ENCODE data around the gene INPP5A.

The INPP5A gene

GRCh38 chr10:132798876-132799275, 261.3 kb downstream of the INPP5A start:
- TF ChIP-seq CTCF (IDR thresholded peaks at IDR 0.05; ENCODE audit: low read depth, low read length, missing control alignments), result no peak
- DNase-seq, result no peak
- no peak overlapping the region for H3K4me3 ChIP-seq (ENCODE audit: low read depth, low read length)
- H3K27ac ChIP-seq, result no peak overlapping the region
- H3K36me3 ChIP-seq (replicated peaks), result no peaks in the 10 kb centered on the region
- in situ Hi-C loops (cut with HindIII; ENCODE audit: low pct_ligation_motif_present, low sequenced_read_pairs), result no loop called here
- no peaks in the 10 kb centered on the region for H3K27me3 ChIP-seq (replicated peaks)

GRCh38 chr10:132799865-132800264, 262.3 kb downstream of the INPP5A start:
- H3K27me3 ChIP-seq (replicated peaks), result no peaks in the 10 kb centered on the region
- no peak for DNase-seq
- no peak for TF ChIP-seq CTCF (IDR thresholded peaks at IDR 0.05; ENCODE audit: low read depth, low read length, missing control alignments)
- no peak overlapping the region for H3K4me3 ChIP-seq (ENCODE audit: low read depth, low read length)
- H3K27ac ChIP-seq, result no peak overlapping the region
- in situ Hi-C loops (cut with HindIII; ENCODE audit: low pct_ligation_motif_present, low sequenced_read_pairs), result no loop called here
- H3K36me3 ChIP-seq (replicated peaks), result no peaks in the 10 kb centered on the region

GRCh38 chr10:132802048-132802447, 264.5 kb downstream of the INPP5A start:
- no peak overlapping the region for H3K4me3 ChIP-seq (ENCODE audit: low read depth, low read length)
- in situ Hi-C loops (cut with HindIII; ENCODE audit: low pct_ligation_motif_present, low sequenced_read_pairs), result no loop called here
- H3K36me3 ChIP-seq (replicated peaks), result no peaks in the 10 kb centered on the region
- H3K27me3 ChIP-seq (replicated peaks), result no peaks in the 10 kb centered on the region
- no peak for DNase-seq
- TF ChIP-seq CTCF (IDR thresholded peaks at IDR 0.05; ENCODE audit: low read depth, low read length, missing control alignments), result no peak
- no peak overlapping the region for H3K27ac ChIP-seq

GRCh38 chr10:132802694-132803320, 265.2 kb downstream of the INPP5A start:
- no peak for DNase-seq
- Histone ChIP-seq H3K36me3 (replicated peaks) (no peaks in the 10 kb centered on the region), H3K4me3 (ENCODE audit: low read depth, low read length) (no peak overlapping the region), H3K27me3 (replicated peaks) (no peaks in the 10 kb centered on the region), H3K27ac (no peak overlapping the region)
- in situ Hi-C loops (cut with HindIII; ENCODE audit: low pct_ligation_motif_present, low sequenced_read_pairs), result no loop called here
- no peak for TF ChIP-seq CTCF (IDR thresholded peaks at IDR 0.05; ENCODE audit: low read depth, low read length, missing control alignments)

- no peak overlapping the region for H3K4me3 ChIP-seq (ENCODE audit: low read depth, low read length)
- no peaks in the 10 kb centered on the region for H3K27me3 ChIP-seq (replicated peaks)
- H3K36me3 ChIP-seq (replicated peaks), result no peaks in the 10 kb centered on the region
- DNase-seq, result no peak
- in situ Hi-C loops (cut with HindIII; ENCODE audit: low pct_ligation_motif_present, low sequenced_read_pairs), result no loop called here
- no peak for TF ChIP-seq CTCF (IDR thresholded peaks at IDR 0.05; ENCODE audit: low read depth, low read length, missing control alignments)
- H3K27ac ChIP-seq, result no peak overlapping the region
These were observed 266.0 kb downstream of the INPP5A start for GRCh38 chr10:132803416-132804210.
